Ishikawa (cell line): ENCODE measurements around the gene HCFC1.

Experiments used
- EGR1 ChIP-seq: IDR thresholded peaks from 2 replicates; pipeline ENCODE4 v1.6.1; 2012
- EP300 ChIP-seq: IDR thresholded peaks from 2 replicates; pipeline ENCODE4 v1.6.1; 2012; ENCODE audit warnings: borderline replicate concordance
- FOXM1 ChIP-seq: IDR thresholded peaks from 2 replicates; pipeline ENCODE4 v1.6.1; 2012; ENCODE audit warnings: low read depth, borderline replicate concordance
- NFIC ChIP-seq: IDR thresholded peaks from 2 replicates; pipeline ENCODE4 v1.6.1; 2012
- RAD21 ChIP-seq: IDR thresholded peaks from 2 replicates; pipeline ENCODE4 v1.6.1; 2012; ENCODE audit warnings: low read depth
- TCF12 ChIP-seq: IDR thresholded peaks from 2 replicates; pipeline ENCODE4 v1.6.1; 2012; ENCODE audit warnings: low read depth
- YY1 ChIP-seq: IDR thresholded peaks from 2 replicates; pipeline ENCODE4 v1.6.1; 2012; ENCODE audit warnings: low read depth
- TF ChIP-seq, protein P1 (sequence below): IDR thresholded peaks from 2 replicates; pipeline ENCODE4 v1.6.1; 2012; ENCODE audit warnings: low read depth, mild to moderate bottlenecking

DNA sequence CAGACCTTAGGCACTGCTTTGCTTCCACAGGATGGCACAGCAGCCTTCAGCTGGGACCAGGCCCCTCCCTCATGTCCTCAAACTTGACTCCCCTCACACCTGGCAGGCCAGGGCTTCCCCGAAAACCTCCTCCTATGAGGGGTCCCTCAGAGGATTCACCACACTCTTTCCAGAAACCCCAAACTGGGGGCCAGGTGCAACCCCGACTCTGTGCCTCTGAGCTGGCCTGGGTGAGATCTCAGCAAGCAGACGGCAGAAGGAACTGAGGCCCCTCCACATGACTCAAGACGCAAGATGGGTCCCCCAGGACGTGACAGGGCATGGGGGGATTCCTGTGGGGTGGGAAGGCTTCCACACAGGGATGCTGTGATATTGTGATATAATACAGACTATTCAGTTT, 6.2 kb downstream of the HCFC1 start:
- no peak for TF ChIP-seq RAD21
- TF ChIP-seq FOXM1, result no peak
- no peak for TF ChIP-seq YY1
- no peak for TF ChIP-seq EP300
- TF ChIP-seq, protein P1, sequence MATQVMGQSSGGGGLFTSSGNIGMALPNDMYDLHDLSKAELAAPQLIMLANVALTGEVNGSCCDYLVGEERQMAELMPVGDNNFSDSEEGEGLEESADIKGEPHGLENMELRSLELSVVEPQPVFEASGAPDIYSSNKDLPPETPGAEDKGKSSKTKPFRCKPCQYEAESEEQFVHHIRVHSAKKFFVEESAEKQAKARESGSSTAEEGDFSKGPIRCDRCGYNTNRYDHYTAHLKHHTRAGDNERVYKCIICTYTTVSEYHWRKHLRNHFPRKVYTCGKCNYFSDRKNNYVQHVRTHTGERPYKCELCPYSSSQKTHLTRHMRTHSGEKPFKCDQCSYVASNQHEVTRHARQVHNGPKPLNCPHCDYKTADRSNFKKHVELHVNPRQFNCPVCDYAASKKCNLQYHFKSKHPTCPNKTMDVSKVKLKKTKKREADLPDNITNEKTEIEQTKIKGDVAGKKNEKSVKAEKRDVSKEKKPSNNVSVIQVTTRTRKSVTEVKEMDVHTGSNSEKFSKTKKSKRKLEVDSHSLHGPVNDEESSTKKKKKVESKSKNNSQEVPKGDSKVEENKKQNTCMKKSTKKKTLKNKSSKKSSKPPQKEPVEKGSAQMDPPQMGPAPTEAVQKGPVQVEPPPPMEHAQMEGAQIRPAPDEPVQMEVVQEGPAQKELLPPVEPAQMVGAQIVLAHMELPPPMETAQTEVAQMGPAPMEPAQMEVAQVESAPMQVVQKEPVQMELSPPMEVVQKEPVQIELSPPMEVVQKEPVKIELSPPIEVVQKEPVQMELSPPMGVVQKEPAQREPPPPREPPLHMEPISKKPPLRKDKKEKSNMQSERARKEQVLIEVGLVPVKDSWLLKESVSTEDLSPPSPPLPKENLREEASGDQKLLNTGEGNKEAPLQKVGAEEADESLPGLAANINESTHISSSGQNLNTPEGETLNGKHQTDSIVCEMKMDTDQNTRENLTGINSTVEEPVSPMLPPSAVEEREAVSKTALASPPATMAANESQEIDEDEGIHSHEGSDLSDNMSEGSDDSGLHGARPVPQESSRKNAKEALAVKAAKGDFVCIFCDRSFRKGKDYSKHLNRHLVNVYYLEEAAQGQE, result no peak
- no peak for TF ChIP-seq NFIC
- no peak for TF ChIP-seq TCF12
- no peak for TF ChIP-seq EGR1
